ENCODE data around the gene ANKFN1.

The ANKFN1 gene

GRCh38 chr17:56505154-56505756 is 352.0 kb downstream of the ANKFN1 start:
- no peak for DNase-seq (ENCODE audit: low read depth)

- no peak for DNase-seq (ENCODE audit: low read depth)
These were observed 353.1 kb downstream of the ANKFN1 start for GRCh38 chr17:56506349-56506748.

GRCh38 chr17:56510554-56511342 is 357.5 kb downstream of the ANKFN1 start:
- DNase-seq (ENCODE audit: low read depth) = no peak

GRCh38 chr17:56514264-56514663 is 361.0 kb downstream of the ANKFN1 start:
- no peak for DNase-seq (ENCODE audit: low read depth)

GRCh38 chr17:56514899-56515298 is 361.6 kb downstream of the ANKFN1 start:
- DNase-seq (ENCODE audit: low read depth) = no peak

GRCh38 chr17:56521414-56522141 is 368.3 kb downstream of the ANKFN1 start:
- no peak for DNase-seq (ENCODE audit: low read depth)

- DNase-seq (ENCODE audit: low read depth) = no peak
These were observed 369.8 kb downstream of the ANKFN1 start for GRCh38 chr17:56523042-56523441.

GRCh38 chr17:56528696-56529095 is 375.4 kb downstream of the ANKFN1 start:
- no peak for DNase-seq (ENCODE audit: low read depth)

GRCh38 chr17:56532926-56533325 is 379.7 kb downstream of the ANKFN1 start:
- no peak for DNase-seq (ENCODE audit: low read depth)

- no peak for DNase-seq (ENCODE audit: low read depth)
These were observed 383.5 kb downstream of the ANKFN1 start for GRCh38 chr17:56536766-56537165.

- no peak for DNase-seq (ENCODE audit: low read depth)
These were observed 387.6 kb downstream of the ANKFN1 start for GRCh38 chr17:56540836-56541235.

- no peak for DNase-seq (ENCODE audit: low read depth)
These were observed 390.0 kb downstream of the ANKFN1 start for GRCh38 chr17:56543280-56543679.

GRCh38 chr17:56545106-56545505 is 391.8 kb downstream of the ANKFN1 start:
- DNase-seq (ENCODE audit: low read depth) = no peak

GRCh38 chr17:56545930-56546329 is 392.7 kb downstream of the ANKFN1 start:
- no peak for DNase-seq (ENCODE audit: low read depth)

- DNase-seq (ENCODE audit: low read depth) = no peak
These were observed 395.4 kb downstream of the ANKFN1 start for GRCh38 chr17:56548661-56549060.

GRCh38 chr17:56549501-56549900 is 396.2 kb downstream of the ANKFN1 start:
- no peak for DNase-seq (ENCODE audit: low read depth)

GRCh38 chr17:56557682-56558081 is 404.4 kb downstream of the ANKFN1 start:
- no peak for DNase-seq (ENCODE audit: low read depth)

GRCh38 chr17:56558088-56558487 is 404.8 kb downstream of the ANKFN1 start:
- no peak for DNase-seq (ENCODE audit: low read depth)
